Fibroblast of lung (primary cell): ENCODE results near the gene YTHDC1.

Experiments
- CTCF ChIP-seq, 2 donors: IDR thresholded peaks in 1 of 2; conservative IDR thresholded peaks in 1 of 2; 1 replicate in 1 of 2; 2 replicates in 1 of 2; pipeline ENCODE4 v1.5.1; 2011 to 2012; ENCODE audit warnings: low read length in 2 of 2, control low read depth in 1 of 2, inconsistent platforms in 1 of 2, low read depth in 1 of 2, mild to moderate bottlenecking in 1 of 2
- EZH2 ChIP-seq: IDR thresholded peaks from 2 replicates; pipeline ENCODE4 v1.5.1; 2012; ENCODE audit warnings: low read length, control low read depth, mild to moderate bottlenecking; ENCODE audit errors: missing control alignments

- TF ChIP-seq CTCF (conservative IDR thresholded peaks at IDR 0.05 in 1 of 2, IDR thresholded peaks at IDR 0.05 in 1 of 2; ENCODE audit: low read depth in 1 of 2, low read length in 2 of 2) (no peak), EZH2 (no peak)
These were observed 61.5 kb downstream of the YTHDC1 start for GRCh38 chr4:68288393-68288740.
